PFSK-1 (cell line): ENCODE results near the gene PLAU.

ENCODE experiments used
- FOXP2 ChIP-seq: optimal IDR thresholded peaks from 2 replicates; pipeline ENCODE3; 2011; ENCODE audit warnings: borderline replicate concordance, control low read depth, inconsistent platforms; ENCODE audit not compliant: insufficient read depth; ENCODE audit errors: extremely low read length, extremely low read depth
- SIN3A ChIP-seq: IDR thresholded peaks from 2 replicates; pipeline ENCODE4 v1.6.1; 2012; ENCODE audit warnings: mild to moderate bottlenecking, low read length, moderate library complexity, borderline replicate concordance; ENCODE audit not compliant: insufficient read depth

GRCh38 chr10:73915206-73915851 is 4.4 kb downstream of the PLAU start:
- TF ChIP-seq SIN3A (no peak), FOXP2 (no peak)
